Spleen (tissue), 11 donors: Measurements from ENCODE around the gene NFASC. TPM values are rescaled to one million over a fixed set of nuclear protein-coding genes. Genes with fewer than 3 reads are reported as not detected.

Experiments
- DNase-seq: peaks from one replicate; pipeline ENCODE4 v3.0.0-alpha.2; 2020
- H3K27ac ChIP-seq, 8 donors: fragments of 200-600 bp; sonication (generic) in 7 of 8; 1 replicate in 4 of 8; 2 replicates in 4 of 8; pipeline versions ENCODE4 v1.5.0 to v1.8.0; 2016 to 2021; ENCODE audit warnings: inconsistent platforms in 4 of 8, mild to moderate bottlenecking in 4 of 8, moderate library complexity in 1 of 8
- H3K27me3 ChIP-seq, 7 donors: fragments of 200-600 bp; sonication (generic) in 6 of 7; replicated peaks in 1 of 7; 1 replicate in 4 of 7; 2 replicates in 3 of 7; pipeline versions ENCODE4 v1.5.0 to v1.8.0; 2016 to 2021; ENCODE audit warnings: inconsistent platforms in 3 of 7, mild to moderate bottlenecking in 1 of 7
- H3K36me3 ChIP-seq, 6 donors: fragments of 200-600 bp; sonication (generic) in 5 of 6; 1 replicate in 4 of 6; 2 replicates in 2 of 6; pipeline versions ENCODE4 v1.5.0 to v1.8.0; 2016 to 2021; ENCODE audit warnings: inconsistent platforms in 2 of 6
- H3K4me1 ChIP-seq, 6 donors: fragments of 200-600 bp; sonication (generic) in 5 of 6; 1 replicate in 3 of 6; 2 replicates in 3 of 6; pipeline versions ENCODE4 v1.5.0 to v1.8.0; 2016 to 2021; ENCODE audit warnings: inconsistent platforms in 3 of 6
- H3K4me3 ChIP-seq, 8 donors: fragments of 200-600 bp; sonication (generic) in 7 of 8; 1 replicate in 4 of 8; 2 replicates in 4 of 8; pipeline versions ENCODE4 v1.5.0 to v1.8.0; 2016 to 2021; ENCODE audit warnings: inconsistent platforms in 4 of 8, mild to moderate bottlenecking in 4 of 8, moderate library complexity in 2 of 8
- H3K9me3 ChIP-seq, 8 donors: fragments of 200-600 bp; sonication (generic) in 7 of 8; 1 replicate in 4 of 8; 2 replicates in 4 of 8; pipeline versions ENCODE4 v1.5.0 to v1.8.0; 2016 to 2021; ENCODE audit warnings: inconsistent platforms in 4 of 8
- CTCF ChIP-seq, 11 experiments: fragments of 200-600 bp in 7 of 11; fragments of 450-650 bp in 4 of 11; sonication (generic) in 4 of 11; IDR thresholded peaks in 8 of 11; conservative IDR thresholded peaks in 3 of 11; 1 replicate in 7 of 11; 2 replicates in 4 of 11; pipeline versions ENCODE4 v1.4.0 to v1.8.0; 2016 to 2021; ENCODE audit warnings: antibody characterized with exemption in 11 of 11, inconsistent platforms in 4 of 11, mild to moderate bottlenecking in 1 of 11
- POLR2A ChIP-seq, 3 donors: fragments of 450-650 bp; IDR thresholded peaks; one replicate each; pipeline ENCODE4 v1.5.1; 2017; ENCODE audit warnings: antibody characterized with exemption in 3 of 3, mild to moderate bottlenecking in 1 of 3
- POLR2AphosphoS5 ChIP-seq, 3 donors: sonication (generic); formaldehyde crosslinking; IDR thresholded peaks; one replicate each; pipeline ENCODE4 v1.5.1; 2017; ENCODE audit warnings: antibody characterized with exemption in 3 of 3
- WGBS, 5 donors: extraction: QIAGEN DNeasy Blood & Tissue Kit in 3 of 5; methylation state at CpG; one replicate each; pipeline versions ENCODE4 v1.1.5 to v1.1.7; 2013 to 2018; 5-methylcytosine and 5-hydroxymethylcytosine counted together
- intact Hi-C: fragments of 100-400 bp; cut with DNase I; formaldehyde crosslinking; loops from one replicate; pipeline ENCODE4 v1.15.0; 2023; ENCODE audit warnings: low total_unique reads
- polyA plus RNA-seq, 3 donors: library from polyadenylated mRNA; stranded (reverse); fragments of 200-250 nt; gene quantifications; one replicate each; pipeline ENCODE4 v1.2.1, GENCODE V29; 2013
- total RNA-seq, 7 donors: library from RNA; depleted of rRNA in 3 of 7; stranded (reverse); fragments of >200 nt in 3 of 7; fragmentation: NEBNext Ultra II Directional in 4 of 7; extraction: Animal tissue kit (Norgen Biotek cat#: 25700) in 4 of 7; gene quantifications; one replicate each; pipeline versions ENCODE4 v1.1.0 to v1.2.1, GENCODE V29; 2016 to 2021
- donor health status: healthy with polysubstance abuse.
- donor health status: DM: no; HTN: no; CAD: no; lungs with moderate emphysema.
- donor health status: DM: no; HTN: no; CAD: no.
- donor health status: Bipolar disorder and iron deficiency.
- donor health status: healthy.
- donor health status: DM: no; HTN: no; CAD: no.
- donor health status: DM: yes; HTN: yes; CAD: no.

The NFASC gene
- total and polyA plus RNA-seq, 10 donors = 2.8 to 60.3 (median 23.1) TPM

DNA sequence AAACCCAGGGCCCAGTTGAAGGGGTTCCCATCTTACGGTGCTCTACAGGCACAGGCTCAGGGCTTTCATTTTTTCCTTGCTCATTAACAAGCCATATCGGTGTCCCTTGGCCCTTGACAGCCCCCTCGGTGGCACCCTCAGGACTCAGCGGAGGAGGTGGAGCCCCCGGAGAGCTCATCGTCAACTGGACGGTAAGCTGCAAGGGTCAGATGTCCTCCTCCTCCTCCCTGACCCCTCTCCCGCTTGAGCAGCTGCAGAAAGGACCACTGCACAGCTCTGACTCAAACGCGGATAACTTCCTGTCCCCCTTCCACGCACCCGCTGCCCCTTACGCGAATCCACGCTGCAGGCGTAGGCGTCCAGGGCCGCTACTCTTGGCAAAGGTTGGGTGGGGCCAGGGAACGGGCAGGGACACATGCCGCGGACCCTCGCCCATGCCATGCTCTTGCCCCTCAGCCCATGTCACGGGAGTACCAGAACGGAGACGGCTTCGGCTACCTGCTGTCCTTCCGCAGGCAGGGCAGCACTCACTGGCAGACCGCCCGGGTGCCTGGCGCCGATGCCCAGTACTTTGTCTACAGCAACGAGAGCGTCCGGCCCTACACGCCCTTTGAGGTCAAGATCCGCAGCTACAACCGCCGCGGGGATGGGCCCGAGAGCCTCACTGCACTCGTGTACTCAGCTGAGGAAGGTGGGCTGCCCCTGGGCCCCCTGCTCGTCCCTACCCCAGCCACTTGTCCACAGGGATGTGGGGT lies 198.9 kb downstream of the NFASC start:
- Histone ChIP-seq H3K36me3 (no peaks in the 10 kb centered on the region), H3K4me1 (no peaks in the 10 kb centered on the region), H3K27me3 (no peaks in the 10 kb centered on the region), H3K4me3 (no peak overlapping the region), H3K9me3 (no peaks in the 10 kb centered on the region), H3K27ac (no peak overlapping the region)
- intact Hi-C loops = no loop called here
- WGBS, 5 donors = 78 to 86% (median 80%) methylated on average over 20 to 42 of the region's 42 CpGs
- peak; percentile 45 for DNase-seq
- no peak for TF ChIP-seq POLR2A (IDR thresholded peaks at IDR 0.05)
- TF ChIP-seq CTCF (IDR thresholded peaks at IDR 0.05 in 8 of 11, conservative IDR thresholded peaks at IDR 0.05 in 3 of 11) = no peak
- TF ChIP-seq POLR2AphosphoS5 (IDR thresholded peaks at IDR 0.05) = no peak

DNA sequence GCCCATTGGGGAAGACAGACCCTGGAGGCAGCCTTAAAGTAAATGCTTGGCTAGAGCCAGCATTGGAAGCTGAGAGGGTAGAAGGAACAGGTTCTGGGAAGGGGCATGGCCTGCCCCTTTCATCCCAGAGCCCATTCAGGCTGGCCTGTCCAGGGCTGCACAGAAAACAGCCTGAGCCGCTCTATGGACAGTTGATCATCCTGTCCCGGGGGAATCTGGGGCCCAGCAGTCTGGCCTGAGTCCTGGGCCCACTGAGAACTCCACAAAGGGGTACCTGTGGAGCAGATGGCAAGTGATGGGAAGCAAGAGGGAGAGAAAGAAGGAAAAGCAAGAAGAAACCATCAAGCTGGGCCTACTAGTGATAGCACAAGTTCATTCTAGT lies 200.4 kb downstream of the NFASC start:
- H3K4me1 ChIP-seq = no peaks in the 10 kb centered on the region
- no peak for DNase-seq
- 83 to 95% (median 87%) methylated on average over 2 of the region's 2 CpGs for WGBS, 5 donors
- intact Hi-C loops = no loop called here
- H3K36me3 ChIP-seq = no peaks in the 10 kb centered on the region
- no peaks in the 10 kb centered on the region for H3K9me3 ChIP-seq
- H3K27me3 ChIP-seq = no peaks in the 10 kb centered on the region
- H3K27ac ChIP-seq = no peak overlapping the region
- H3K4me3 ChIP-seq = no peak overlapping the region
- TF ChIP-seq CTCF (IDR thresholded peaks at IDR 0.05 in 8 of 11, conservative IDR thresholded peaks at IDR 0.05 in 3 of 11) = no peak
- no peak for TF ChIP-seq POLR2A (IDR thresholded peaks at IDR 0.05)
- TF ChIP-seq POLR2AphosphoS5 (IDR thresholded peaks at IDR 0.05) = no peak

DNA sequence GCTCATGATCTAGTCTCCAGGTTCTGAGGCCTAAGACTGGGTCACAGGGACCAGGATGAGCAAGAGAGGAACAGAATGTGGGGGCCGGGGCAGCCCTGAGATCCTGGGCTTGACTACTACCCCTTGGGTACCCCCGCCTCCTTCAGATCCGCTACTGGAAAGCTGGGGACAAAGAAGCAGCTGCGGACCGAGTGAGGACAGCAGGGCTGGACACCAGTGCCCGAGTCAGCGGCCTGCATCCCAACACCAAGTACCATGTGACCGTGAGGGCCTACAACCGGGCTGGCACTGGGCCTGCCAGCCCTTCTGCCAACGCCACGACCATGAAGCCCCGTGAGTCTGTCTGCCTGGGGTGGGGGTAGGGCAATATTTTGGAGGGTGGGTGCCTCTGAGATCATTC lies 201.1 kb downstream of the NFASC start:
- TF ChIP-seq CTCF (IDR thresholded peaks at IDR 0.05 in 8 of 11, conservative IDR thresholded peaks at IDR 0.05 in 3 of 11) = no peak
- TF ChIP-seq POLR2A (IDR thresholded peaks at IDR 0.05) = no peak
- TF ChIP-seq POLR2AphosphoS5 (IDR thresholded peaks at IDR 0.05) = no peak
- 83 to 91% (median 86%) methylated on average over 12 of the region's 12 CpGs for WGBS, 5 donors
- Histone ChIP-seq H3K36me3 (no peaks in the 10 kb centered on the region), H3K4me1 (no peaks in the 10 kb centered on the region), H3K4me3 (no peak overlapping the region), H3K27me3 (no peaks in the 10 kb centered on the region), H3K9me3 (no peaks in the 10 kb centered on the region), H3K27ac (no peak overlapping the region)
- DNase-seq = no peak
- intact Hi-C loops = no loop called here

DNA sequence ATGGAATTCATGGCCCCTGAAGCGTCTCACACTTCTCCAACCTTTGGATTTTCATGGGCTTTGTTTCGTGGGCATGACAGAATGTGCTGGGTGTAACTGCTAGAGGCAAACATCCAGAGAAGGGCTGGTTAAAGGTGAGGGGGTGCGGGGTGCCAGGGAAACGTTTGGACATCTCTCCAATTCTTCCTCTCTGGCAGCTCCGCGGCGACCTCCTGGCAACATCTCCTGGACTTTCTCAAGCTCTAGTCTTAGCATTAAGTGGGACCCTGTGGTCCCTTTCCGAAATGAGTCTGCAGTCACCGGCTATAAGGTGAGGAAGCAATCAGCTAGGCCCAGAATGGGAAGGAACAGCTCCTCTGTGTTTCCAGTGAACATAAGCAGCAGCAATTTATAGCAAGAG lies 201.6 kb downstream of the NFASC start:
- DNase-seq = no peak
- Histone ChIP-seq H3K4me1 (no peaks in the 10 kb centered on the region), H3K4me3 (no peak overlapping the region), H3K27me3 (no peaks in the 10 kb centered on the region), H3K9me3 (no peaks in the 10 kb centered on the region), H3K36me3 (no peaks in the 10 kb centered on the region), H3K27ac (no peak overlapping the region)
- intact Hi-C loops = no loop called here
- TF ChIP-seq CTCF (IDR thresholded peaks at IDR 0.05 in 8 of 11, conservative IDR thresholded peaks at IDR 0.05 in 3 of 11) = no peak
- no peak for TF ChIP-seq POLR2AphosphoS5 (IDR thresholded peaks at IDR 0.05)
- no peak for TF ChIP-seq POLR2A (IDR thresholded peaks at IDR 0.05)
- WGBS, 5 donors = 80 to 90% (median 87%) methylated on average over 9 of the region's 9 CpGs

Other genes starting within 250 kb of the NFASC start
- gene LRRN2, start 185.1 kb upstream of the NFASC start, total RNA-seq = 10 to 100 TPM in 2 of 7 donors, 1 to 10 TPM in 5; 2.6 to 11.9 (median 8.5) TPM
- 1 to 10 TPM; 1.6 to 3.5 (median 3.0) TPM for gene LRRN2, start 185.1 kb upstream of the NFASC start, polyA plus RNA-seq
- 1 to 10 TPM in 1 of 7 donors, under 1 TPM in 3, not detected in 3; 0.06 to 2.6 (median 0.27) TPM for gene CNTN2, start 172.3 kb downstream of the NFASC start, total RNA-seq
- gene CNTN2, start 172.3 kb downstream of the NFASC start, polyA plus RNA-seq = under 1 TPM; 0.02 to 0.38 (median 0.05) TPM
- 1 to 10 TPM; 2.6 to 3.9 (median 3.4) TPM for gene TMEM81, start 213.6 kb downstream of the NFASC start, total RNA-seq
- 1 to 10 TPM; 2.4 to 5.4 (median 3.5) TPM for gene TMEM81, start 213.6 kb downstream of the NFASC start, polyA plus RNA-seq